Measurements from ENCODE around the gene TPPP3. TPM values are rescaled to one million over a fixed set of nuclear protein-coding genes. Genes with fewer than 3 reads are reported as not detected.

Gene TPPP3
- total RNA-seq, 6 donors from 2014 or later, result 40.0 to 167 (median 112) TPM

DNA sequence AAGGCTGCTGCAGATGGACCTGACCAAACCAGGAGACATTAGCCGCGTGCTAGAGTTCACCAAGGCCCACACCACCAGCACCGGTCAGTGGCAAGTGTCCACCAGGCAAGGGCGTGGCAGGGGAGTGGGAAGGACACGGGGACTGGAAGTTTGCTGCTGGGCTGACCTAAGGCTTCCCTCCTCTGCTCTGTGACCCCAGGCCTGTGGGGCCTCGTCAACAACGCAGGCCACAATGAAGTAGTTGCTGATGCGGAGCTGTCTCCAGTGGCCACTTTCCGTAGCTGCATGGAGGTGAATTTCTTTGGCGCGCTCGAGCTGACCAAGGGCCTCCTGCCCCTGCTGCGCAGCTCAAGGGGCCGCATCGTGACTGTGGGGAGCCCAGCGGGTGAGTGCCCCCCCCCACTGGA, 42.5 kb upstream of the TPPP3 start:
- H3K4me3 ChIP-seq, result no peak overlapping the region
- no peaks in the 10 kb centered on the region for H3K9me3 ChIP-seq
- H3K27me3 ChIP-seq, result no peaks in the 10 kb centered on the region
- TF ChIP-seq EP300 (IDR thresholded peaks at IDR 0.05), result no peak
- TF ChIP-seq, protein P1, sequence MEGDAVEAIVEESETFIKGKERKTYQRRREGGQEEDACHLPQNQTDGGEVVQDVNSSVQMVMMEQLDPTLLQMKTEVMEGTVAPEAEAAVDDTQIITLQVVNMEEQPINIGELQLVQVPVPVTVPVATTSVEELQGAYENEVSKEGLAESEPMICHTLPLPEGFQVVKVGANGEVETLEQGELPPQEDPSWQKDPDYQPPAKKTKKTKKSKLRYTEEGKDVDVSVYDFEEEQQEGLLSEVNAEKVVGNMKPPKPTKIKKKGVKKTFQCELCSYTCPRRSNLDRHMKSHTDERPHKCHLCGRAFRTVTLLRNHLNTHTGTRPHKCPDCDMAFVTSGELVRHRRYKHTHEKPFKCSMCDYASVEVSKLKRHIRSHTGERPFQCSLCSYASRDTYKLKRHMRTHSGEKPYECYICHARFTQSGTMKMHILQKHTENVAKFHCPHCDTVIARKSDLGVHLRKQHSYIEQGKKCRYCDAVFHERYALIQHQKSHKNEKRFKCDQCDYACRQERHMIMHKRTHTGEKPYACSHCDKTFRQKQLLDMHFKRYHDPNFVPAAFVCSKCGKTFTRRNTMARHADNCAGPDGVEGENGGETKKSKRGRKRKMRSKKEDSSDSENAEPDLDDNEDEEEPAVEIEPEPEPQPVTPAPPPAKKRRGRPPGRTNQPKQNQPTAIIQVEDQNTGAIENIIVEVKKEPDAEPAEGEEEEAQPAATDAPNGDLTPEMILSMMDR (IDR thresholded peaks at IDR 0.05), result no peak
- TF ChIP-seq POLR2AphosphoS5 (IDR thresholded peaks at IDR 0.05), result no peak
- TF ChIP-seq POLR2A (IDR thresholded peaks at IDR 0.05), result no peak
- H3K36me3 ChIP-seq, result peaks cover 11 to 49% (median 44%) of the 10 kb centered on the region in 4 donors
- no peak for ATAC-seq (ENCODE audit: low FRiP score in 2 of 2)
- H3K4me1 ChIP-seq, result peaks cover 13 to 23% (median 19%) of the 10 kb centered on the region in 4 donors
- no peak overlapping the region for H3K27ac ChIP-seq
- WGBS, 2 donors, result 96 to 97% methylated on average over 15 to 16 of the region's 16 CpGs
- peak in 1 of 2 donors; percentile 57 for DNase-seq

DNA sequence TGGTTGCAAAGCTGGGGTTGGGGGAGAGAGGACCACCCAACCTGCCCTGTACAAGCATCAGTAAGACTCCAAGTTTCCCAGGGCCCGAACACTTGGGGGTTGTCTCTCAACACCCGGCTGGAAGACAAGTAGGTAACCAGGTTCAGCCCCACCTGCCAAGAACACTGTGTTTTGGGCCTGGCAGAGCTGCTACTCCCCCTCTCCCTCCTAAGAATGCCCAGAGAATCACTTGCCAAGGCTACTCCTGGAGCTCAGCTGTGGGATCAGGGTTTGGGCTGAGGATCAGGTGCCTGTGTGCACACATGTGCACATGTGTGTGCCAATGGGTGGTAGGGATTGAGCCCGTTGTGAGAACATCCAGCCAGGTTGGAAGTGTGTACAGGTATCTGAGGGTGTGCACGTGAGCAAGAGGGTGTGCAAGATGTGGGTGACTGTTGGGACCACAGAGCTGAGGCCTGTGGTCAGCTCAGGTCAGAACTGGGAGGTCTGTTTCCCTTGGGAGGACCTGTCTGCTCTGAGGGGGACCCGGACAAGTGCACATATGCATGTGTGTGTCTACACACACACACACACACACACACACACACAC, 39.9 kb upstream of the TPPP3 start:
- Histone ChIP-seq H3K9me3 (no peaks in the 10 kb centered on the region), H3K27me3 (peaks cover 0 to 12% (median 4%) of the 10 kb centered on the region in 4 donors), H3K27ac (no peak overlapping the region), H3K36me3 (peaks cover 5 to 25% (median 20%) of the 10 kb centered on the region in 4 donors), H3K4me3 (no peak overlapping the region), H3K4me1 (peaks cover 27 to 37% (median 31%) of the 10 kb centered on the region in 4 donors)
- no peak for ATAC-seq (ENCODE audit: low FRiP score in 2 of 2)
- DNase-seq, result no peak
- 78 to 83% methylated on average over 3 to 5 of the region's 5 CpGs for WGBS, 2 donors
- no peak for TF ChIP-seq POLR2AphosphoS5 (IDR thresholded peaks at IDR 0.05)
- TF ChIP-seq, protein P1 (IDR thresholded peaks at IDR 0.05), result no peak
- no peak for TF ChIP-seq POLR2A (IDR thresholded peaks at IDR 0.05)
- TF ChIP-seq EP300 (IDR thresholded peaks at IDR 0.05), result no peak

DNA sequence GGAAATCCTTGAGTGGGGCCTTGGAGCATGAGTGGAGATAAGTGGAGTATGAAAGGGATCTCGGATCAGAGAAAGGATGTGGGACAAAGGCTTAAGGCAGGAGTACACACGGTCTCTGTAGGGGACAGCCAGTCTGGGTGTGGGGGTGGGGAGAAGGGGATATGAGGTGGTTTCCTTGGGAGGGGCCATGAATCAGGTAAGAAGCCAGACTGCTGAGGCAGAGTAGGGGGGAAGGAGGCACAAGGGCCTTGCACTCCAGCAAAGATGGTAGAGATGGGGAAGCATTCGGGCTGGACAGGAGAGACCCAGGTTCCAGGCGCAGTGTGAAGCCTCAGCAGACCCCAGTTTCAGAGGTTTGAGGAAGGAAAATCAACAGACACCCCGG, 39.2 kb upstream of the TPPP3 start:
- H3K4me3 ChIP-seq, result peak overlapping the region in 1 of 4 donors; percentile 56
- WGBS, 2 donors, result 65 to 66% methylated on average over 5 of the region's 5 CpGs

DNA sequence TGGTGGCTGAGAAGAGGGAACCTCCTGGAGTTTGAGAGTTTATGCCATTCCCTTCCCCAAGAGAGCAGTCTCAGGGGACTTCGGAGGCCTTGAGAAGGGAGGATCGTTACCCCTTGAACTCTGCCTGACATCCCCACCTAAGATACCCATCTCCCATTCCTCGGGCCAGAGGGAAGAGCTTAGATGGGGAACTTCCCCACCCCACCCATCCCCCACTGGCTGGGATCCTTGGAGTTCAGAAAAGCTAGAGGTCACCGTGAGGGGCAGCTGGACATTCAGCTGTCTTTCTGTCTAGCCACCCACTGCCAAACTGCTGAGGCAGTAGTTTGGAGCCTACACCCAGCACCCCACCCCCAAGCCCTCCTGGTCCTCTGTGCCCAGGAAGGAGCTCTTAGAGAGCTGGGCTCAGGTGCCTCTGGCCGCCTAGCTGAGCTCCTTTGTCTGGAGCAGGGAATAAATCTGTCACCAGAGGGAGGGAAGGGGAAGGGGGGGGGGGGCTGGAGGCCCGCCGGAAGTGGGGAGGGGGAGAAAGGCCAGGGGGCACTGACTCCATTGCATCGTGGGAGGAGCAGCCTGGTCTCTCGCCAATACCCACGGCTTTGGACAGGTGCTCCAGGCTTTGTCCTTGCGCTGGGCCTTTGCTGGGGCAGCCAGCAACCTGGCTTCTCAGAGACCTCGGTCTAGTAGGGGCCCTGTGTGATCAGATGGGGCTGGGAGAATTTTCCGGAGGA, 38.6 kb upstream of the TPPP3 start:
- H3K9me3 ChIP-seq, result no peaks in the 10 kb centered on the region
- H3K4me3 ChIP-seq, result peak overlapping the region in 3 of 4 donors; percentile 46 to 60 (median 56)
- peaks cover 27 to 41% (median 36%) of the 10 kb centered on the region in 4 donors for H3K4me1 ChIP-seq
- H3K36me3 ChIP-seq, result peaks cover 0 to 12% (median 8%) of the 10 kb centered on the region in 4 donors
- peak overlapping the region in 3 of 4 donors; percentile 44 to 75 (median 58) for H3K27ac ChIP-seq
- WGBS, 2 donors, result 31 to 36% methylated on average over 6 to 10 of the region's 13 CpGs
- TF ChIP-seq EP300 (IDR thresholded peaks at IDR 0.05) (no peak), POLR2A (IDR thresholded peaks at IDR 0.05) (no peak)
- peaks cover 0 to 12% (median 4%) of the 10 kb centered on the region in 4 donors for H3K27me3 ChIP-seq
- no peak for ATAC-seq (ENCODE audit: low FRiP score in 2 of 2)
- DNase-seq, result no peak

More for the DNA sequence above, 39.2 kb upstream of the TPPP3 start:
- H3K27me3 ChIP-seq, result peaks cover 0 to 12% (median 4%) of the 10 kb centered on the region in 4 donors
- peaks cover 0 to 18% (median 13%) of the 10 kb centered on the region in 4 donors for H3K36me3 ChIP-seq
- TF ChIP-seq POLR2A (IDR thresholded peaks at IDR 0.05), result no peak
- TF ChIP-seq EP300 (IDR thresholded peaks at IDR 0.05), result no peak
- no peak for TF ChIP-seq POLR2AphosphoS5 (IDR thresholded peaks at IDR 0.05)
- TF ChIP-seq, protein P1 (IDR thresholded peaks at IDR 0.05), result no peak
- peak overlapping the region in 1 of 4 donors; percentile 75 for H3K27ac ChIP-seq
- DNase-seq (no peak), ATAC-seq (ENCODE audit: low FRiP score in 2 of 2) (no peak)
- H3K4me1 ChIP-seq, result peaks cover 27 to 41% (median 36%) of the 10 kb centered on the region in 4 donors
- no peaks in the 10 kb centered on the region for H3K9me3 ChIP-seq
